Lower leg skin (tissue), 4 donors: ENCODE results near the gene TBX10. TPM values are rescaled to one million over a fixed set of nuclear protein-coding genes. Genes with fewer than 3 reads are reported as not detected.
A peak's percentile ranks its signal among the peaks of the same experiment; 100 is the strongest.

Source experiments
- DNase-seq, 2 donors: peaks; one replicate each; pipeline ENCODE4 v3.0.0-alpha.2; 2019; ENCODE audit warnings: low spot score in 2 of 2
- H3K4me3 ChIP-seq: fragments of 200-600 bp; sonication (generic); 2 replicates; pipeline ENCODE4 v1.5.1; 2017; ENCODE audit warnings: mild to moderate bottlenecking, low read depth; ENCODE audit not compliant: poor library complexity, severe bottlenecking
- POLR2A ChIP-seq, 2 donors: fragments of 450-650 bp; IDR thresholded peaks; one replicate each; pipeline ENCODE4 v1.6.1; 2016 to 2017; ENCODE audit warnings: antibody characterized with exemption in 2 of 2, mild to moderate bottlenecking in 1 of 2, moderate library complexity in 1 of 2
- WGBS, 2 donors: methylation state at CpG; one replicate each; pipeline ENCODE4 v1.1.5; 2018; 5-methylcytosine and 5-hydroxymethylcytosine counted together
- intact Hi-C: fragments of 100-400 bp; cut with DNase I; formaldehyde crosslinking; loops from one replicate; pipeline ENCODE4 v1.15.0; 2023; ENCODE audit warnings: low total_unique reads
- total RNA-seq, 4 donors: library from RNA; depleted of rRNA; stranded (reverse); fragments of >200 nt; gene quantifications; one replicate each; pipeline ENCODE4 v1.1.0, GENCODE V29; 2016
- TF ChIP-seq, protein P1 (sequence below), 3 donors: fragments of 450-650 bp; IDR thresholded peaks; one replicate each; pipeline ENCODE4 v1.5.1; 2016; ENCODE audit warnings: antibody characterized with exemption in 3 of 3, mild to moderate bottlenecking in 3 of 3, moderate library complexity in 2 of 3

The TBX10 gene
- total RNA-seq, 4 donors from 2014 or later = not detected

GRCh38 chr11:67646535-67647336 lies 7.2 kb upstream of the TBX10 start:
- 75 to 79% methylated on average over 16 to 17 of the region's 24 CpGs for WGBS, 2 donors
- intact Hi-C loops = no loop called here
- peak in 1 of 2 donors; percentile 82 for DNase-seq

DNA sequence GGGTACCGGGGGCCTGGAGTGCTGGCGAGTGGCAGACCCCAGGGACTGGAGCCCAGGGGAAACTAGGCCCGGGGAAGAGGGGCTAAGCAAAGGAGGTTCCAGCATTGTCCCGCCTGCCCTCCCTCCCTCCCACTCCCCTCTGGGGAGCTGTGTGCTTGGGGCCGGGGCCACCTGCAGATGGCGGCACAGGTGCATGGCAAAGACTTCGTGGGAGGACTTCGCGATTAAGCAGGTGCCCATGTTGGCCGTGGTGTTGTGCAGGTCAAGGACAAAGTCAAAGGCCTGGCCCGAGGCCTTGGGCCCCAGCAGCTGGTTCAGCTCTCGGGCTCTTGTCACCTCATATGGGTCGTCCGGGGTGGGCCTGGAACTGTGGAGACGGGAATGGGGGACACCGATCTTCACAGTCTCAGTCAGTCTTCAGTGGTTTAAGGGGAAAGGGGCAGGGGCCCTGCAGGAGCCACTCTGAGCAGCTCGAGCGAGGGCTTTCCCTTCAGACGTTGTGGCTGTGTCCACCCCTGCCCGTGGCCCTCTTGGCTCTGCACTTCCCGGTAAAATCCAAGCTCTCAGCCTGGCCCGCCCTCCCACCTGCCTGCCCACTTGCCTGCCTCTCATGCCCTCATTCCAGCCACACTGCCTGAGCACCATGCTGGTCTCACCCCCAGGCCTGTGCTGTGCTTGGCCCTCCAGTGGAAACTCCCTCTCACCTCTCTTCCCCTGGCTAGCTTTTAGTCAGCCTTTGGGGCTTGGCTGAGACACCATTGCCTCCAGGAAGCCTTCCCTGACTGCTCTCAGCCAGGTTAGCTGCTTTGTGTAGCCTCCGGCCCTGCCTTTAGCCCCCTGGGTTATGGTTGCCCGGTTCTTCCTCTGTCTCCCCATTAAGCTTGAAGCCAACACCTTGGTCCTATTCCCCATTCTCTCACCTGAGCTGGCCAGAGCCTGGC lies 6.2 kb upstream of the TBX10 start:
- peak in 1 of 2 donors; percentile 68 for DNase-seq
- intact Hi-C loops = no loop called here
- no peak overlapping the region for H3K4me3 ChIP-seq
- TF ChIP-seq, protein P1, sequence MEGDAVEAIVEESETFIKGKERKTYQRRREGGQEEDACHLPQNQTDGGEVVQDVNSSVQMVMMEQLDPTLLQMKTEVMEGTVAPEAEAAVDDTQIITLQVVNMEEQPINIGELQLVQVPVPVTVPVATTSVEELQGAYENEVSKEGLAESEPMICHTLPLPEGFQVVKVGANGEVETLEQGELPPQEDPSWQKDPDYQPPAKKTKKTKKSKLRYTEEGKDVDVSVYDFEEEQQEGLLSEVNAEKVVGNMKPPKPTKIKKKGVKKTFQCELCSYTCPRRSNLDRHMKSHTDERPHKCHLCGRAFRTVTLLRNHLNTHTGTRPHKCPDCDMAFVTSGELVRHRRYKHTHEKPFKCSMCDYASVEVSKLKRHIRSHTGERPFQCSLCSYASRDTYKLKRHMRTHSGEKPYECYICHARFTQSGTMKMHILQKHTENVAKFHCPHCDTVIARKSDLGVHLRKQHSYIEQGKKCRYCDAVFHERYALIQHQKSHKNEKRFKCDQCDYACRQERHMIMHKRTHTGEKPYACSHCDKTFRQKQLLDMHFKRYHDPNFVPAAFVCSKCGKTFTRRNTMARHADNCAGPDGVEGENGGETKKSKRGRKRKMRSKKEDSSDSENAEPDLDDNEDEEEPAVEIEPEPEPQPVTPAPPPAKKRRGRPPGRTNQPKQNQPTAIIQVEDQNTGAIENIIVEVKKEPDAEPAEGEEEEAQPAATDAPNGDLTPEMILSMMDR (IDR thresholded peaks at IDR 0.05) = no peak
- no peak for TF ChIP-seq POLR2A (IDR thresholded peaks at IDR 0.05)
- WGBS, 2 donors = 82 to 86% methylated on average over 18 to 22 of the region's 24 CpGs

More at GRCh38 chr11:67646535-67647336, 7.2 kb upstream of the TBX10 start:
- TF ChIP-seq, protein P1 (IDR thresholded peaks at IDR 0.05) = no peak
- no peak for TF ChIP-seq POLR2A (IDR thresholded peaks at IDR 0.05)
- no peak overlapping the region for H3K4me3 ChIP-seq

- WGBS, 2 donors = 78 to 87% methylated on average over 20 of the region's 22 CpGs
- intact Hi-C loops = no loop called here
- TF ChIP-seq, protein P1 (IDR thresholded peaks at IDR 0.05) = no peak
- no peak for TF ChIP-seq POLR2A (IDR thresholded peaks at IDR 0.05)
- peak in 1 of 2 donors; percentile 81 for DNase-seq
- H3K4me3 ChIP-seq = no peak overlapping the region
Observed at GRCh38 chr11:67644472-67645418, 5.2 kb upstream of the TBX10 start.

GRCh38 chr11:67644042-67644441 lies 4.5 kb upstream of the TBX10 start:
- no peak overlapping the region for H3K4me3 ChIP-seq
- DNase-seq = peak in 1 of 2 donors; percentile 45
- TF ChIP-seq, protein P1 (IDR thresholded peaks at IDR 0.05) = no peak
- no peak for TF ChIP-seq POLR2A (IDR thresholded peaks at IDR 0.05)
- intact Hi-C loops = no loop called here
- WGBS, 2 donors = 79 to 83% methylated on average over 5 of the region's 5 CpGs
